Liver (tissue), 9 donors: Measurements from ENCODE around the gene MED25. TPM values are rescaled to one million over a fixed set of nuclear protein-coding genes. Genes with fewer than 3 reads are reported as not detected.

ENCODE experiments used
- DNase-seq: peaks from one replicate; pipeline ENCODE4 v3.0.0-alpha.2; 2017; ENCODE audit warnings: low spot score
- H3K27ac ChIP-seq, 2 donors: one replicate each; pipeline ENCODE4 v1.7.0; 2013; ENCODE audit warnings: inconsistent platforms in 2 of 2, low read length in 2 of 2, control low read depth in 1 of 2, low read depth in 1 of 2, mild to moderate bottlenecking in 1 of 2
- H3K27me3 ChIP-seq, 4 donors: one replicate each; pipeline versions ENCODE4 v1.6.1 to v1.7.0; 2013; ENCODE audit warnings: low read length in 3 of 4, inconsistent platforms in 1 of 4, mild to moderate bottlenecking in 1 of 4, moderate library complexity in 1 of 4; ENCODE audit not compliant: control insufficient read depth in 4 of 4, insufficient read depth in 4 of 4
- H3K36me3 ChIP-seq, 4 donors: one replicate each; pipeline versions ENCODE4 v1.6.1 to v1.7.0; 2013; ENCODE audit warnings: low read length in 3 of 4, mild to moderate bottlenecking in 3 of 4, low read depth in 1 of 4, moderate library complexity in 1 of 4; ENCODE audit not compliant: control insufficient read depth in 4 of 4, insufficient read depth in 3 of 4
- H3K4me1 ChIP-seq, 4 donors: one replicate each; pipeline versions ENCODE4 v1.6.1 to v1.7.0; 2013; ENCODE audit warnings: low read length in 3 of 4, mild to moderate bottlenecking in 3 of 4, moderate library complexity in 1 of 4; ENCODE audit not compliant: control insufficient read depth in 4 of 4, insufficient read depth in 4 of 4
- H3K4me3 ChIP-seq, 3 donors: one replicate each; pipeline versions ENCODE4 v1.6.1 to v1.7.0; 2013; ENCODE audit warnings: low read length in 3 of 3, control low read depth in 1 of 3, low read depth in 1 of 3, mild to moderate bottlenecking in 1 of 3
- H3K9ac ChIP-seq, 2 donors: one replicate each; pipeline ENCODE4 v1.7.0; 2013; ENCODE audit warnings: low read length in 2 of 2, mild to moderate bottlenecking in 2 of 2, moderate library complexity in 2 of 2, control low read depth in 1 of 2, low read depth in 1 of 2
- H3K9me3 ChIP-seq, 4 donors: one replicate each; pipeline versions ENCODE4 v1.6.1 to v1.7.0; 2013; ENCODE audit warnings: low read length in 3 of 4; ENCODE audit not compliant: control insufficient read depth in 4 of 4
- ATF3 ChIP-seq: IDR thresholded peaks from 2 replicates; pipeline ENCODE4 v1.6.1; 2016; ENCODE audit warnings: antibody characterized with exemption
- CTCF ChIP-seq: fragments of 150-350 bp; IDR thresholded peaks from 2 replicates; pipeline ENCODE4 v1.5.1; 2017; ENCODE audit warnings: improper control_type of control experiment, low read depth, low read length; ENCODE audit not compliant: missing input control
- EGR1 ChIP-seq, 2 donors: IDR thresholded peaks; 2 replicates each; pipeline ENCODE4 v1.6.1; 2016 to 2018; ENCODE audit warnings: antibody characterized with exemption in 2 of 2, low read depth in 2 of 2
- FOXA2 ChIP-seq: IDR thresholded peaks from 2 replicates; pipeline ENCODE4 v1.6.1; 2016; ENCODE audit warnings: antibody characterized with exemption
- HNF4A ChIP-seq, 2 donors: conservative IDR thresholded peaks; 2 replicates each; pipeline ENCODE4 v1.6.1; 2016; ENCODE audit warnings: antibody characterized with exemption in 2 of 2, mild to moderate bottlenecking in 2 of 2
- HNF4G ChIP-seq: IDR thresholded peaks from 2 replicates; pipeline ENCODE4 v1.6.1; 2016; ENCODE audit warnings: antibody characterized with exemption
- JUND ChIP-seq, 2 donors: IDR thresholded peaks; 2 replicates each; pipeline ENCODE4 v1.6.1; 2016; ENCODE audit warnings: antibody characterized with exemption in 2 of 2
- NR2F2 ChIP-seq: IDR thresholded peaks from 2 replicates; pipeline ENCODE4 v1.6.1; 2016; ENCODE audit warnings: antibody characterized with exemption
- RAD21 ChIP-seq, 2 donors: IDR thresholded peaks; 2 replicates each; pipeline ENCODE4 v1.6.1; 2016; ENCODE audit warnings: antibody characterized with exemption in 2 of 2, mild to moderate bottlenecking in 2 of 2
- REST ChIP-seq: IDR thresholded peaks from 2 replicates; pipeline ENCODE4 v1.6.1; 2016; ENCODE audit warnings: antibody characterized with exemption, mild to moderate bottlenecking
- SP1 ChIP-seq: IDR thresholded peaks from 2 replicates; pipeline ENCODE4 v1.6.1; 2018; ENCODE audit warnings: antibody characterized with exemption, mild to moderate bottlenecking
- TAF1 ChIP-seq: conservative IDR thresholded peaks from 2 replicates; pipeline ENCODE4 v1.6.1; 2016; ENCODE audit warnings: antibody characterized with exemption, mild to moderate bottlenecking
- YY1 ChIP-seq: IDR thresholded peaks from 2 replicates; pipeline ENCODE4 v1.6.1; 2016; ENCODE audit warnings: antibody characterized with exemption, mild to moderate bottlenecking
- WGBS: extraction: QIAGEN DNeasy Blood & Tissue Kit; methylation state at CpG from one replicate; pipeline ENCODE4 v1.1.7; 2013; 5-methylcytosine and 5-hydroxymethylcytosine counted together
- polyA plus RNA-seq, 2 donors: library from polyadenylated mRNA; stranded (reverse) in 1 of 2; unstranded in 1 of 2; fragments of 200-250 nt in 1 of 2; fragments of >200 nt in 1 of 2; fragmentation: Nextera tagmentation in 1 of 2; extraction: Ambion mirVana in 1 of 2; gene quantifications; one replicate each; pipeline versions ENCODE4 v1.2.1 to v1.2.3, GENCODE V29; 2013 to 2015
- total RNA-seq, 2 donors: library from RNA; depleted of rRNA; stranded (reverse); fragments of >200 nt; gene quantifications; one replicate each; pipeline ENCODE4 v1.2.3, GENCODE V29; 2014
- TF ChIP-seq, protein P1 (sequence below): IDR thresholded peaks from 2 replicates; pipeline ENCODE4 v1.6.1; 2016; ENCODE audit warnings: antibody characterized with exemption
- TF ChIP-seq, protein P2 (sequence below): IDR thresholded peaks from 2 replicates; pipeline ENCODE4 v1.6.1; 2016; ENCODE audit warnings: antibody characterized with exemption
- donor health status: healthy.
- donor health status: healthy.
- donor health status: healthy.
- donor health status: healthy.
- donor health status: healthy.

MED25 gene
- total and polyA plus RNA-seq, 4 donors, result 4.7 to 24.1 (median 9.6) TPM

DNA sequence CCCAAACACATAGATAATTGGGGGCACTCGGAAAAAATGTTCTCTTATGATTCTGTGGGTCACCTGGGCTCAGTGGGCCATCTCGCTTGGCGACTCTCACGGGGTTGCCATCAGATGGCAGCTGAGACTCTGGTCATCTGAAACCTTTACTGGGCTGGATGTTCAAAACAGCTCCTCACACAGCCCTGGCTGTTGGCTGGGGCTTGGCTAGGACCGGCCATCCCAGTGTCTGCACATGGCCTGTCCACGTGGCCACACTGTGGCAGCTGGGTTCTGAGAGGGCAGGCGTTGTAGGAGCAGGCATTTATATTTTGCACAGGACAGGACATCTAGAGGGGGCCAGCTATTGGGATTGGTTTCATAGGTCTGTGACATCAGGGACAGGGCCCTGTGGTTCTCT, 15.5 kb downstream of the MED25 start:
- Histone ChIP-seq H3K36me3 (peaks cover 5 to 48% (median 22%) of the 10 kb centered on the region in 4 donors), H3K27me3 (no peaks in the 10 kb centered on the region), H3K4me1 (no peaks in the 10 kb centered on the region), H3K9ac (no peak overlapping the region), H3K9me3 (no peaks in the 10 kb centered on the region), H3K27ac (no peak overlapping the region), H3K4me3 (no peak overlapping the region)
- TF ChIP-seq HNF4A (conservative IDR thresholded peaks at IDR 0.05), result no peak
- TF ChIP-seq YY1, result no peak
- TF ChIP-seq CTCF, result no peak
- TF ChIP-seq RAD21 (IDR thresholded peaks at IDR 0.05), result no peak
- no peak for TF ChIP-seq FOXA2
- no peak for TF ChIP-seq REST
- no peak for TF ChIP-seq JUND (IDR thresholded peaks at IDR 0.05)
- TF ChIP-seq ATF3, result no peak
- TF ChIP-seq NR2F2, result no peak
- no peak for TF ChIP-seq TAF1
- no peak for DNase-seq
- 97% methylated on average over 7 of the region's 7 CpGs for WGBS

- Histone ChIP-seq H3K9me3 (no peaks in the 10 kb centered on the region), H3K27ac (no peak overlapping the region), H3K4me3 (no peak overlapping the region), H3K27me3 (no peaks in the 10 kb centered on the region), H3K4me1 (no peaks in the 10 kb centered on the region), H3K9ac (no peak overlapping the region), H3K36me3 (peaks cover 9 to 56% (median 28%) of the 10 kb centered on the region in 4 donors)
- DNase-seq, result no peak
- TF ChIP-seq, protein P1, sequence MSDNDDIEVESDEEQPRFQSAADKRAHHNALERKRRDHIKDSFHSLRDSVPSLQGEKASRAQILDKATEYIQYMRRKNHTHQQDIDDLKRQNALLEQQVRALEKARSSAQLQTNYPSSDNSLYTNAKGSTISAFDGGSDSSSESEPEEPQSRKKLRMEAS, result no peak
- TF ChIP-seq HNF4A (conservative IDR thresholded peaks at IDR 0.05) (no peak), HNF4G (no peak), EGR1 (IDR thresholded peaks at IDR 0.05; ENCODE audit: low read depth in 2 of 2) (no peak), NR2F2 (no peak), CTCF (no peak), TAF1 (no peak), SP1 (no peak)
- TF ChIP-seq, protein P2, sequence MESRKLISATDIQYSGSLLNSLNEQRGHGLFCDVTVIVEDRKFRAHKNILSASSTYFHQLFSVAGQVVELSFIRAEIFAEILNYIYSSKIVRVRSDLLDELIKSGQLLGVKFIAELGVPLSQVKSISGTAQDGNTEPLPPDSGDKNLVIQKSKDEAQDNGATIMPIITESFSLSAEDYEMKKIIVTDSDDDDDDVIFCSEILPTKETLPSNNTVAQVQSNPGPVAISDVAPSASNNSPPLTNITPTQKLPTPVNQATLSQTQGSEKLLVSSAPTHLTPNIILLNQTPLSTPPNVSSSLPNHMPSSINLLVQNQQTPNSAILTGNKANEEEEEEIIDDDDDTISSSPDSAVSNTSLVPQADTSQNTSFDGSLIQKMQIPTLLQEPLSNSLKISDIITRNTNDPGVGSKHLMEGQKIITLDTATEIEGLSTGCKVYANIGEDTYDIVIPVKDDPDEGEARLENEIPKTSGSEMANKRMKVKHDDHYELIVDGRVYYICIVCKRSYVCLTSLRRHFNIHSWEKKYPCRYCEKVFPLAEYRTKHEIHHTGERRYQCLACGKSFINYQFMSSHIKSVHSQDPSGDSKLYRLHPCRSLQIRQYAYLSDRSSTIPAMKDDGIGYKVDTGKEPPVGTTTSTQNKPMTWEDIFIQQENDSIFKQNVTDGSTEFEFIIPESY, result no peak
- WGBS, result 98% methylated on average over 12 of the region's 12 CpGs
These were observed 17.5 kb downstream of the MED25 start for GRCh38 chr19:49835562-49835961.
